IMR-90 (cell line): Measurements from ENCODE around the gene ABCF1. TPM values are rescaled to one million over a fixed set of nuclear protein-coding genes. Genes with fewer than 3 reads are reported as not detected.

Experiments used
- ATAC-seq: fragments of 200-7000 bp; cut with Tn5 transposase; 2 replicates; pipeline ENCODE4 v1.9.1; 2020; ENCODE audit warnings: low read depth, mild to moderate bottlenecking, moderate library complexity
- BruUV-seq: library from RNA; stranded (reverse); fragments of 400-500 nt; replicated peaks from 2 replicates; lab custom pipeline; 2021; lab: Mats Ljungman, UMichigan
- CTCF ChIA-PET: fragments of 300-600 bp; formaldehyde crosslinking; extraction: SDS; loops from one replicate; lab custom pipeline; 2021; ENCODE audit warnings: antibody characterized with exemption; lab: Yijun Ruan, JAX
- POLR2A ChIA-PET: fragments of 300-600 bp; sonication (Branson Sonifier 250); formaldehyde crosslinking; loops from one replicate; lab custom pipeline; 2022; ENCODE audit warnings: antibody characterized with exemption; ENCODE audit not compliant: unreplicated experiment; lab: Charles Lee
- DNase-seq: peaks from one replicate; pipeline ENCODE4 v3.0.0; 2013
- H2AFZ ChIP-seq: replicated peaks from 2 replicates; pipeline ENCODE3; 2013; ENCODE audit warnings: low read length, mild to moderate bottlenecking; ENCODE audit not compliant: poor library complexity
- H2AK5ac ChIP-seq: 2 replicates; pipeline ENCODE4 v1.6.1; 2013; ENCODE audit warnings: low read depth, low read length, inconsistent platforms
- H2AK9ac ChIP-seq: replicated peaks from 2 replicates; pipeline ENCODE3; 2013; ENCODE audit warnings: mild to moderate bottlenecking, low read depth, low read length, moderate library complexity; ENCODE audit not compliant: poor library complexity
- H2BK120ac ChIP-seq: 2 replicates; pipeline ENCODE4 v1.6.1; 2013; ENCODE audit warnings: low read depth, low read length, inconsistent platforms
- H2BK15ac ChIP-seq: 3 replicates; pipeline ENCODE4 v1.6.1; 2013; ENCODE audit warnings: low read depth, low read length, inconsistent platforms
- H2BK20ac ChIP-seq: 2 replicates; pipeline ENCODE4 v1.6.1; 2013; ENCODE audit warnings: low read depth, mild to moderate bottlenecking, inconsistent platforms, low read length, moderate library complexity
- H2BK5ac ChIP-seq: 2 replicates; pipeline ENCODE4 v1.6.1; 2013; ENCODE audit warnings: mild to moderate bottlenecking, low read depth, low read length, inconsistent platforms; ENCODE audit not compliant: poor library complexity, severe bottlenecking
- H3K14ac ChIP-seq: replicated peaks from 2 replicates; pipeline ENCODE4 v1.6.1; 2013; ENCODE audit warnings: low read depth, low read length, inconsistent platforms
- H3K18ac ChIP-seq: 2 replicates; pipeline ENCODE4 v1.6.1; 2013; ENCODE audit warnings: low read depth, low read length, control low read depth
- H3K23ac ChIP-seq: 2 replicates; pipeline ENCODE4 v1.6.1; 2013; ENCODE audit warnings: low read depth, low read length, inconsistent platforms
- H3K27ac ChIP-seq: 2 replicates; pipeline ENCODE4 v1.5.1; 2013; ENCODE audit warnings: mild to moderate bottlenecking, control low read depth, low read length; ENCODE audit not compliant: insufficient read depth
- H3K27me3 ChIP-seq: 2 replicates; pipeline ENCODE4 v1.6.1; 2013; ENCODE audit warnings: low read length; ENCODE audit not compliant: control insufficient read depth, insufficient read depth
- H3K36me3 ChIP-seq: 2 replicates; pipeline ENCODE4 v1.6.1; 2013; ENCODE audit warnings: low read length, mixed read lengths; ENCODE audit not compliant: control insufficient read depth, insufficient read depth
- H3K4ac ChIP-seq: 2 replicates; pipeline ENCODE4 v1.6.1; 2013; ENCODE audit warnings: low read depth, low read length, inconsistent platforms
- H3K4me1 ChIP-seq: 2 replicates; pipeline ENCODE4 v1.6.1; 2013; ENCODE audit warnings: low read length, mixed read lengths; ENCODE audit not compliant: control insufficient read depth, insufficient read depth
- H3K4me2 ChIP-seq: 2 replicates; pipeline ENCODE4 v1.6.1; 2013; ENCODE audit warnings: low read depth, mild to moderate bottlenecking, control low read depth, low read length, moderate library complexity
- H3K4me3 ChIP-seq: 2 replicates; pipeline ENCODE4 v1.5.1; 2013; ENCODE audit warnings: low read depth, mild to moderate bottlenecking, control low read depth, low read length, moderate library complexity; ENCODE audit not compliant: insufficient read depth
- H3K56ac ChIP-seq: 2 replicates; pipeline ENCODE4 v1.6.1; 2013; ENCODE audit warnings: low read length, inconsistent platforms; ENCODE audit not compliant: insufficient read depth; ENCODE audit errors: extremely low read depth
- H3K79me1 ChIP-seq, 2 experiments: 2 replicates each; pipeline ENCODE4 v1.6.1; 2013; ENCODE audit warnings: low read length in 2 of 2, inconsistent platforms in 1 of 2, low read depth in 1 of 2
- H3K9ac ChIP-seq: 2 replicates; pipeline ENCODE4 v1.6.1; 2013; ENCODE audit warnings: low read depth, low read length, control low read depth
- H3K9me1 ChIP-seq: 2 replicates; pipeline ENCODE4 v1.6.1; 2013; ENCODE audit warnings: low read length, inconsistent platforms; ENCODE audit not compliant: insufficient read depth
- H3K9me3 ChIP-seq: 2 replicates; pipeline ENCODE4 v1.6.1; 2013; ENCODE audit warnings: low read length; ENCODE audit not compliant: control insufficient read depth, insufficient read depth
- H4K20me1 ChIP-seq: 2 replicates; pipeline ENCODE4 v1.6.1; 2013; ENCODE audit warnings: low read length, inconsistent platforms; ENCODE audit not compliant: insufficient read depth
- H4K5ac ChIP-seq: 2 replicates; pipeline ENCODE4 v1.6.1; 2013; ENCODE audit warnings: mild to moderate bottlenecking, low read depth, low read length, control low read depth
- H4K8ac ChIP-seq, 2 experiments: 2 replicates each; pipeline ENCODE4 v1.6.1; 2013; ENCODE audit warnings: low read depth in 2 of 2, low read length in 2 of 2, control low read depth in 1 of 2, inconsistent platforms in 1 of 2
- H4K91ac ChIP-seq: 2 replicates; pipeline ENCODE4 v1.6.1; 2013; ENCODE audit warnings: low read depth, low read length, inconsistent platforms; ENCODE audit not compliant: insufficient read depth
- BHLHE40 ChIP-seq: fragments of 150-350 bp; IDR thresholded peaks from 2 replicates; pipeline ENCODE4 v1.6.1; 2016; ENCODE audit warnings: mild to moderate bottlenecking, low read depth, low read length
- CHD1 ChIP-seq: IDR thresholded peaks from 2 replicates; pipeline ENCODE4 v1.6.1; 2012; ENCODE audit warnings: low read depth, low read length, improper control_type of control experiment
- MAFK ChIP-seq: IDR thresholded peaks from 2 replicates; pipeline ENCODE4 v1.6.1; 2012; ENCODE audit warnings: low read depth, low read length, improper control_type of control experiment
- RAD21 ChIP-seq: IDR thresholded peaks from 2 replicates; pipeline ENCODE4 v1.6.1; 2012; ENCODE audit warnings: low read length, improper control_type of control experiment
- RCOR1 ChIP-seq: IDR thresholded peaks from 2 replicates; pipeline ENCODE4 v1.6.1; 2012; ENCODE audit warnings: mild to moderate bottlenecking, low read length, improper control_type of control experiment; ENCODE audit not compliant: insufficient replicate concordance
- RFX5 ChIP-seq: IDR thresholded peaks from 2 replicates; pipeline ENCODE4 v1.8.0; 2012; ENCODE audit warnings: low read depth, mild to moderate bottlenecking, low read length, moderate library complexity
- WGBS, 2 experiments: methylation state at CpG; one replicate each; pipeline versions ENCODE4 v1.1.5 to v1.1.7; 2013; ENCODE audit warnings: missing lambda C conversion rate in 2 of 2; ENCODE audit not compliant: insufficient read length in 1 of 2; ENCODE audit errors: extremely low coverage in 2 of 2; 5-methylcytosine and 5-hydroxymethylcytosine counted together
- dilution Hi-C: fragments of 300-500 bp; cut with HindIII; formaldehyde crosslinking; loops from one replicate; pipeline ENCODE4 v1.14.3; 2018; ENCODE audit warnings: low sequenced_read_pairs; ENCODE audit not compliant: unreplicated experiment
- in situ Hi-C: fragments of 300-500 bp; cut with MboI; formaldehyde crosslinking; loops from 3 replicates; pipeline ENCODE4 v1.14.3; 2019; ENCODE audit warnings: low sequenced_read_pairs, inconsistent platforms, mixed read lengths
- intact Hi-C: fragments of 100-400 bp; cut with micrococcal nuclease; formaldehyde crosslinking; loops from 2 replicates; pipeline ENCODE4 v1.10.0; 2022
- polyA plus RNA-seq, 3 experiments: library from polyadenylated mRNA; depleted of rRNA; stranded (reverse); fragments of >200 nt; gene quantifications; 2 replicates each; pipeline ENCODE4 v1.2.3, GENCODE V29; 2012; ENCODE audit warnings: low replicate concordance in 1 of 3
- total RNA-seq: library from RNA; depleted of rRNA; stranded (reverse); fragments of >200 nt; gene quantifications from 2 replicates; pipeline ENCODE4 v1.2.3, GENCODE V29; 2012
- TF ChIP-seq, protein P1 (sequence below): conservative IDR thresholded peaks from 2 replicates; pipeline ENCODE4 v1.5.1; 2012; ENCODE audit warnings: mild to moderate bottlenecking, low read depth, low read length, improper control_type of control experiment

The ABCF1 gene
- total and polyA plus RNA-seq, 2 of the 4 experiments (the other 2 are of a cell fraction): 39.1 to 48.6 TPM

DNA sequence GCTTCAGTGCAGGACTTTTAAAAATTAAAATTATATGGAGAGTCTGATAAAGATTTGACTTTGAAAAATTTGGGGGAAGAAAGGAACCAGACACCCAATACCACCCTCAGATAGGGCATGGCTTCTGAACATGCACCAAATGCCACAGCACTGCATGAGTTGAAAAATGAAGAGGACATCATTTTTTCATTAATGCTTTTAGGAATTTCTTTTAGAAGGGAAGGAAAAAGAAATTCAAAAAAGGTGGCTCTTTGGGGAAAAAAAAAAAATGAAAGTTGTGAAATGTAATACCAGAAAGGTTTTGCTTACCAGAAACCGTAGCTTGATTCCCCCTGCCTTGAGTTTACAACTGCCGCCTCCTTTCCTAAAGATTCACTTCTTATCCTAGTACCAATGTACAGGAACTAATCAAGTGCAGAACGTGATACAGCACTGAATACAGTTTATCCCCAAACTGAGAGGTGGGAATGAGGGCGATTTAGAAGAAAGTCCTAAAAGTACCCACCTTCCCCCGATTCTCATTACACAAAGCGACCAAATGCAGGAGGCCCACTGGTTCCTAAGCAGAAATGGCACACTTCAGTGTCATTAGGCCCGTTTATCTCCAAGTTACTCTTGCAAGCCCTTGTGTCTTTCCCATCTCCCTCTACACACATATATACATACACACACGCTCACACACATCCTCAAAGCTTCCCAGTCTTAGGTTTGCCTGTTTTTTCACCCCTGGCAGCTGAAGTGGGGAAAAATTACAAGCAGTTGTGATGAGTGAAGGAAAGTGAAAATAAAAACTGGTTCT is 43.0 kb downstream of the ABCF1 start:
- H2BK15ac ChIP-seq: no peak overlapping the region
- no peak for TF ChIP-seq RCOR1
- TF ChIP-seq RFX5: no peak
- TF ChIP-seq, protein P1, sequence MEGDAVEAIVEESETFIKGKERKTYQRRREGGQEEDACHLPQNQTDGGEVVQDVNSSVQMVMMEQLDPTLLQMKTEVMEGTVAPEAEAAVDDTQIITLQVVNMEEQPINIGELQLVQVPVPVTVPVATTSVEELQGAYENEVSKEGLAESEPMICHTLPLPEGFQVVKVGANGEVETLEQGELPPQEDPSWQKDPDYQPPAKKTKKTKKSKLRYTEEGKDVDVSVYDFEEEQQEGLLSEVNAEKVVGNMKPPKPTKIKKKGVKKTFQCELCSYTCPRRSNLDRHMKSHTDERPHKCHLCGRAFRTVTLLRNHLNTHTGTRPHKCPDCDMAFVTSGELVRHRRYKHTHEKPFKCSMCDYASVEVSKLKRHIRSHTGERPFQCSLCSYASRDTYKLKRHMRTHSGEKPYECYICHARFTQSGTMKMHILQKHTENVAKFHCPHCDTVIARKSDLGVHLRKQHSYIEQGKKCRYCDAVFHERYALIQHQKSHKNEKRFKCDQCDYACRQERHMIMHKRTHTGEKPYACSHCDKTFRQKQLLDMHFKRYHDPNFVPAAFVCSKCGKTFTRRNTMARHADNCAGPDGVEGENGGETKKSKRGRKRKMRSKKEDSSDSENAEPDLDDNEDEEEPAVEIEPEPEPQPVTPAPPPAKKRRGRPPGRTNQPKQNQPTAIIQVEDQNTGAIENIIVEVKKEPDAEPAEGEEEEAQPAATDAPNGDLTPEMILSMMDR: no peak
- TF ChIP-seq MAFK: no peak
- no peak for TF ChIP-seq BHLHE40
- TF ChIP-seq CHD1: no peak
- no peak for TF ChIP-seq RAD21
- H3K23ac ChIP-seq: peak overlapping the region; percentile 61
- intact Hi-C loops: no loop called here
- peak overlapping the region; percentile 21 for H2BK5ac ChIP-seq
- H3K56ac ChIP-seq: peak overlapping the region; percentile 69; the same call in 1 of the 2 replicates
- peak overlapping the region; percentile 60; the same call in 1 of the 2 replicates for H4K91ac ChIP-seq
- H3K4ac ChIP-seq: peak overlapping the region; percentile 71
- H3K14ac ChIP-seq: peak overlapping the region; percentile 93
- no TSS peak for BruUV-seq
- peak overlapping the region; percentile 51 for H2AK9ac ChIP-seq
- H4K20me1 ChIP-seq: peaks cover 55% of the 10 kb centered on the region
- H2AK5ac ChIP-seq: peak overlapping the region; percentile 33
- H3K4me2 ChIP-seq: peak overlapping the region; percentile 89
- ChIA-PET CTCF (interaction anchor here (0.7 kb wide), 1 partner anchor 472 kb away, joined by 5 read pairs; no protein-coding TSS in a partner anchor), POLR2A (interaction anchor here (0.6 to 2.2 kb wide), 11 partner anchors 9 to 1465 kb away, joined by 3 to 23 read pairs (median 5); no protein-coding TSS in a partner anchor)
- no peak overlapping the region; the same call in 1 of the 2 replicates for H3K18ac ChIP-seq
- no peak overlapping the region for H2AFZ ChIP-seq
- H3K4me1 ChIP-seq: peaks cover 8% of the 10 kb centered on the region
- peak overlapping the region in 1 of 2 experiments; percentile 55; a peak in 2 of 4 replicates for H4K8ac ChIP-seq
- no CpG with 5 or more reads among the region's 8 CpGs for WGBS, 2 experiments
- DNase-seq: no peak
- H3K27ac ChIP-seq: peak overlapping the region; percentile 50; the same call in 1 of the 2 replicates
- H3K36me3 ChIP-seq: peaks cover 21% of the 10 kb centered on the region
- H2BK120ac ChIP-seq: no peak overlapping the region
- ATAC-seq: no peak
- peaks cover 10% of the 10 kb centered on the region for H3K9me1 ChIP-seq
- peak overlapping the region; percentile 26; the same call in 1 of the 2 replicates for H3K4me3 ChIP-seq
- in situ Hi-C loops: no loop called here
- dilution Hi-C loops: no loop called here
- H3K27me3 ChIP-seq: no peaks in the 10 kb centered on the region
- peak overlapping the region; percentile 16 for H4K5ac ChIP-seq
- no peaks in the 10 kb centered on the region for H3K9me3 ChIP-seq
- H3K79me1 ChIP-seq: peaks cover 41 to 66% of the 10 kb centered on the region in 2 experiments
- H2BK20ac ChIP-seq: no peak overlapping the region
- H3K9ac ChIP-seq: peak overlapping the region; percentile 76
